Esophagus muscularis mucosa (tissue), 3 donors: ENCODE results near the gene KCNMB2.

Experiments
- POLR2A ChIP-seq: fragments of 450-650 bp; IDR thresholded peaks from one replicate; pipeline ENCODE4 v1.6.1; 2017; ENCODE audit warnings: antibody characterized with exemption, moderate library complexity, mild to moderate bottlenecking, low read depth
- TF ChIP-seq, protein P1 (sequence below), 3 experiments: fragments of 200-600 bp in 2 of 3; fragments of 450-650 bp in 1 of 3; sonication (generic) in 2 of 3; IDR thresholded peaks; one replicate each; pipeline ENCODE4 v1.5.1; 2017 to 2019; ENCODE audit warnings: antibody characterized with exemption in 3 of 3, mild to moderate bottlenecking in 2 of 3, moderate library complexity in 1 of 3

- TF ChIP-seq, protein P1, sequence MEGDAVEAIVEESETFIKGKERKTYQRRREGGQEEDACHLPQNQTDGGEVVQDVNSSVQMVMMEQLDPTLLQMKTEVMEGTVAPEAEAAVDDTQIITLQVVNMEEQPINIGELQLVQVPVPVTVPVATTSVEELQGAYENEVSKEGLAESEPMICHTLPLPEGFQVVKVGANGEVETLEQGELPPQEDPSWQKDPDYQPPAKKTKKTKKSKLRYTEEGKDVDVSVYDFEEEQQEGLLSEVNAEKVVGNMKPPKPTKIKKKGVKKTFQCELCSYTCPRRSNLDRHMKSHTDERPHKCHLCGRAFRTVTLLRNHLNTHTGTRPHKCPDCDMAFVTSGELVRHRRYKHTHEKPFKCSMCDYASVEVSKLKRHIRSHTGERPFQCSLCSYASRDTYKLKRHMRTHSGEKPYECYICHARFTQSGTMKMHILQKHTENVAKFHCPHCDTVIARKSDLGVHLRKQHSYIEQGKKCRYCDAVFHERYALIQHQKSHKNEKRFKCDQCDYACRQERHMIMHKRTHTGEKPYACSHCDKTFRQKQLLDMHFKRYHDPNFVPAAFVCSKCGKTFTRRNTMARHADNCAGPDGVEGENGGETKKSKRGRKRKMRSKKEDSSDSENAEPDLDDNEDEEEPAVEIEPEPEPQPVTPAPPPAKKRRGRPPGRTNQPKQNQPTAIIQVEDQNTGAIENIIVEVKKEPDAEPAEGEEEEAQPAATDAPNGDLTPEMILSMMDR (IDR thresholded peaks at IDR 0.05) = no peak
- TF ChIP-seq POLR2A = no peak
These were observed 127.1 kb downstream of the KCNMB2 start for GRCh38 chr3:178663201-178663934.
